Hepatocyte (in vitro differentiated cells): ENCODE results near the gene RUNX3.

Source experiments
- EZH2 ChIP-seq: fragments of 200-600 bp; sonication (generic); IDR thresholded peaks from 2 replicates; pipeline ENCODE4 v1.6.1; 2016; ENCODE audit warnings: antibody characterized with exemption, mild to moderate bottlenecking, borderline replicate concordance
- EZH2phosphoT487 ChIP-seq: fragments of 200-600 bp; sonication (generic); IDR thresholded peaks from one replicate; pipeline ENCODE4 v1.6.1; 2018; ENCODE audit warnings: antibody characterized with exemption, mild to moderate bottlenecking, low read depth, moderate library complexity; ENCODE audit not compliant: unreplicated experiment, severe bottlenecking
- TF ChIP-seq, protein P1 (sequence below): fragments of 200-600 bp; sonication (generic); IDR thresholded peaks from 2 replicates; pipeline ENCODE4 v1.5.1; 2016; ENCODE audit warnings: antibody characterized with exemption, mild to moderate bottlenecking; ENCODE audit not compliant: poor library complexity

DNA sequence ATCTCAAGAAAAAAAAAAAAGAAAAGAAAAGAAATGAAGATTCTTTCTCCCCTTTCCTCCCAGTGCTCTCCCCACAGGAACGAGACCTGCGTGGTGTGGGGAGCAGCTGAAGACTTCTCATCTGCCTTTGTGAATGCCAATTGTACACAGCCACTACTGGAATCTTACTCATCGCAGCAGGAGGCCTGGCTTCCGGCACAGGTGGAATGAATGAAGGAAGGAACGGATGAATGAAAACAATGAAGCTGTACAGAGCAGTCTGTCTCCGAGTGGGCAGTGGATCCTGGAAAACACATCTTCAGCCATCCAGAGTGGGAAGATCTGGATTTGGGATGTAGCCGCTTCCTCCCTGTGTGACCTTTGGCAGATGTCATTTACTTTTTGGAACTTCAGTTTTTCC lies 64.9 kb downstream of the RUNX3 start:
- TF ChIP-seq, protein P1, sequence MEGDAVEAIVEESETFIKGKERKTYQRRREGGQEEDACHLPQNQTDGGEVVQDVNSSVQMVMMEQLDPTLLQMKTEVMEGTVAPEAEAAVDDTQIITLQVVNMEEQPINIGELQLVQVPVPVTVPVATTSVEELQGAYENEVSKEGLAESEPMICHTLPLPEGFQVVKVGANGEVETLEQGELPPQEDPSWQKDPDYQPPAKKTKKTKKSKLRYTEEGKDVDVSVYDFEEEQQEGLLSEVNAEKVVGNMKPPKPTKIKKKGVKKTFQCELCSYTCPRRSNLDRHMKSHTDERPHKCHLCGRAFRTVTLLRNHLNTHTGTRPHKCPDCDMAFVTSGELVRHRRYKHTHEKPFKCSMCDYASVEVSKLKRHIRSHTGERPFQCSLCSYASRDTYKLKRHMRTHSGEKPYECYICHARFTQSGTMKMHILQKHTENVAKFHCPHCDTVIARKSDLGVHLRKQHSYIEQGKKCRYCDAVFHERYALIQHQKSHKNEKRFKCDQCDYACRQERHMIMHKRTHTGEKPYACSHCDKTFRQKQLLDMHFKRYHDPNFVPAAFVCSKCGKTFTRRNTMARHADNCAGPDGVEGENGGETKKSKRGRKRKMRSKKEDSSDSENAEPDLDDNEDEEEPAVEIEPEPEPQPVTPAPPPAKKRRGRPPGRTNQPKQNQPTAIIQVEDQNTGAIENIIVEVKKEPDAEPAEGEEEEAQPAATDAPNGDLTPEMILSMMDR: no peak
- no peak for TF ChIP-seq EZH2
- TF ChIP-seq EZH2phosphoT487: no peak
